GM19239 (cell line): ENCODE results near the gene ARID2.
A peak's percentile ranks its signal among the peaks of the same experiment; 100 is the strongest.

Experiments
- DNase-seq: peaks from one replicate; pipeline ENCODE4 v3.0.0; 2011; ENCODE audit warnings: low spot score; ENCODE audit not compliant: insufficient read length
- FAIRE-seq: peaks from 2 replicates; lab custom pipeline; 2011; peaks lifted over from hg19 to GRCh38; lab: Jason Lieb, UNC

ARID2 gene

GRCh38 chr12:45713078-45713477, 16.4 kb upstream of the ARID2 start:
- no peak for FAIRE-seq
- no peak for DNase-seq

- FAIRE-seq (no peak), DNase-seq (no peak)
These were observed 11.2 kb upstream of the ARID2 start for GRCh38 chr12:45718306-45718705.

- DNase-seq (no peak), FAIRE-seq (no peak)
These were observed 9.4 kb upstream of the ARID2 start for GRCh38 chr12:45720069-45720468.

- DNase-seq (no peak), FAIRE-seq (no peak)
These were observed 8.1 kb upstream of the ARID2 start for GRCh38 chr12:45721369-45721768.

GRCh38 chr12:45721954-45722353, 7.6 kb upstream of the ARID2 start:
- FAIRE-seq = no peak
- DNase-seq = no peak

- FAIRE-seq = peak; percentile 77
These were observed 3.6 kb upstream of the ARID2 start for GRCh38 chr12:45725631-45726602.

GRCh38 chr12:45726603-45727300, 2.8 kb upstream of the ARID2 start:
- DNase-seq = no peak
- FAIRE-seq = no peak

More at GRCh38 chr12:45725631-45726602, 3.6 kb upstream of the ARID2 start:
- no peak for DNase-seq

- DNase-seq (peak; percentile 62), FAIRE-seq (peak; percentile 96)
These were observed 2.1 kb upstream of the ARID2 start for GRCh38 chr12:45727301-45727979.

GRCh38 chr12:45727980-45728629, 1.4 kb upstream of the ARID2 start:
- no peak for DNase-seq
- no peak for FAIRE-seq

- FAIRE-seq = peak; percentile 93
These were observed 775 bp upstream of the ARID2 start for GRCh38 chr12:45728630-45729232.

GRCh38 chr12:45730084-45730347, 510 bp downstream of the ARID2 start:
- FAIRE-seq = no peak
- DNase-seq = peak; percentile 10

More at GRCh38 chr12:45728630-45729232, 775 bp upstream of the ARID2 start:
- DNase-seq = peak; percentile 36

GRCh38 chr12:45730348-45731189, 1.1 kb downstream of the ARID2 start:
- no peak for FAIRE-seq
- no peak for DNase-seq

- no peak for DNase-seq
- peak; percentile 14 for FAIRE-seq
These were observed 1.8 kb downstream of the ARID2 start for GRCh38 chr12:45731190-45731775.

- FAIRE-seq = peak; percentile 87
- no peak for DNase-seq
These were observed 2.7 kb downstream of the ARID2 start for GRCh38 chr12:45732250-45732649.

- no peak for DNase-seq
- peak; percentile 82 for FAIRE-seq
These were observed 3.4 kb downstream of the ARID2 start for GRCh38 chr12:45732936-45733335.

GRCh38 chr12:45737638-45738037, 8.1 kb downstream of the ARID2 start:
- FAIRE-seq (no peak), DNase-seq (no peak)

- no peak for DNase-seq
- no peak for FAIRE-seq
These were observed 13.1 kb downstream of the ARID2 start for GRCh38 chr12:45742590-45742989.

- DNase-seq = no peak
- FAIRE-seq = no peak
These were observed 13.7 kb downstream of the ARID2 start for GRCh38 chr12:45743247-45743646.

- FAIRE-seq (no peak), DNase-seq (no peak)
These were observed 16.4 kb downstream of the ARID2 start for GRCh38 chr12:45745861-45746277.
